Epithelial cell of prostate (primary cell): ENCODE results near the gene FGFR2.

Experiments
- DNase-seq: peaks from one replicate; pipeline ENCODE4 v3.0.0-alpha.2; 2011; ENCODE audit warnings: low read depth, low spot score
- H3K27ac ChIP-seq: fragments of 450-650 bp; 2 replicates; pipeline ENCODE4 v1.5.1; 2017; ENCODE audit warnings: mild to moderate bottlenecking

FGFR2 gene

GRCh38 chr10:121436281-121436629 is 162.0 kb downstream of the FGFR2 start:
- H3K27ac ChIP-seq, result no peak overlapping the region
- no peak for DNase-seq

GRCh38 chr10:121435099-121435875 is 163.0 kb downstream of the FGFR2 start:
- no peak overlapping the region for H3K27ac ChIP-seq
- no peak for DNase-seq

- no peak overlapping the region for H3K27ac ChIP-seq
- no peak for DNase-seq
These were observed 164.3 kb downstream of the FGFR2 start for GRCh38 chr10:121433965-121434364.

- no peak overlapping the region for H3K27ac ChIP-seq
- no peak for DNase-seq
These were observed 169.4 kb downstream of the FGFR2 start for GRCh38 chr10:121428867-121429266.
